ENCODE measurements around the gene SERPINB6. TPM values are rescaled to one million over a fixed set of nuclear protein-coding genes. Genes with fewer than 3 reads are reported as not detected.

SERPINB6 gene
- total and polyA plus RNA-seq, 7 experiments from 2014 or later, result 19.7 to 94.2 (median 56.6) TPM

- intact Hi-C loops (cut with micrococcal nuclease), result no loop called here
- no peak for DNase-seq
- Histone ChIP-seq H3K36me3 (ENCODE audit: control insufficient read depth in 2 of 3, insufficient read depth in 3 of 3, low read length in 3 of 3) (no peaks in the 10 kb centered on the region), H3K9me3 (ENCODE audit: control insufficient read depth in 2 of 3, low read length in 3 of 3) (peaks cover 0 to 9% (median 0%) of the 10 kb centered on the region in 3 experiments), H3K4me1 (ENCODE audit: control insufficient read depth in 2 of 2, insufficient read depth in 2 of 2, low read length in 2 of 2) (peaks cover 27 to 69% of the 10 kb centered on the region in 2 donors), H3K27ac (ENCODE audit: low read depth, low read length) (no peak overlapping the region), H3K27me3 (ENCODE audit: control insufficient read depth in 2 of 2, insufficient read depth in 2 of 2, low read length in 2 of 2) (no peaks in the 10 kb centered on the region), H3K4me3 (ENCODE audit: low read length) (no peak overlapping the region)
- Mint-ChIP-seq H3K4me1 (peaks cover 23 to 81% (median 67%) of the 10 kb centered on the region in 7 donors), H3K27me3 (peaks cover 0 to 18% (median 0%) of the 10 kb centered on the region in 5 donors), H3K27ac (peak overlapping the region; percentile 48 to 99 (median 96)), H3K9me3 (peaks cover 0 to 45% (median 21%) of the 10 kb centered on the region in 11 donors), H3K36me3 (peaks cover 0 to 49% (median 13%) of the 10 kb centered on the region in 5 donors), H3K4me3 (peak overlapping the region in 9 of 10 donors; percentile 39 to 86 (median 70))
- ChIA-PET CTCF (interaction anchor here (5.1 kb wide), 1 partner anchor 50 kb away, joined by 45 read pairs; no protein-coding TSS in a partner anchor), POLR2A (interaction anchor here (0.6 to 17.3 kb wide), 4 partner anchors 15 to 292 kb away, joined by 3 to 440 read pairs (median 4); no protein-coding TSS in a partner anchor)
- ATAC-seq, result no peak
Observed at GRCh38 chr6:2938632-2939083, 32.7 kb downstream of the SERPINB6 start.

GRCh38 chr6:2938004-2938631 is 33.2 kb downstream of the SERPINB6 start:
- Mint-ChIP-seq H3K36me3 (peaks cover 0 to 48% (median 13%) of the 10 kb centered on the region in 5 donors), H3K9me3 (peaks cover 0 to 45% (median 21%) of the 10 kb centered on the region in 11 donors), H3K4me1 (peaks cover 19 to 75% (median 61%) of the 10 kb centered on the region in 7 donors), H3K27me3 (peaks cover 0 to 13% (median 0%) of the 10 kb centered on the region in 5 donors), H3K27ac (peak overlapping the region; percentile 10 to 99 (median 96)), H3K4me3 (peak overlapping the region in 9 of 10 donors; percentile 25 to 87 (median 68))
- peaks cover 27 to 64% of the 10 kb centered on the region in 2 donors for H3K4me1 ChIP-seq (ENCODE audit: control insufficient read depth in 2 of 2, insufficient read depth in 2 of 2, low read length in 2 of 2)
- H3K27me3 ChIP-seq (ENCODE audit: control insufficient read depth in 2 of 2, insufficient read depth in 2 of 2, low read length in 2 of 2), result no peaks in the 10 kb centered on the region
- peak overlapping the region; percentile 23 for H3K4me3 ChIP-seq (ENCODE audit: low read length)
- H3K27ac ChIP-seq (ENCODE audit: low read depth, low read length), result peak overlapping the region; percentile 54
- no peaks in the 10 kb centered on the region for H3K36me3 ChIP-seq (ENCODE audit: control insufficient read depth in 2 of 3, insufficient read depth in 3 of 3, low read length in 3 of 3)
- intact Hi-C loops (cut with micrococcal nuclease), result no loop called here
- DNase-seq (no peak), ATAC-seq (no peak)
- POLR2A ChIA-PET, result interaction anchor here (0.6 to 17.3 kb wide), 6 partner anchors 15 to 293 kb away, joined by 3 to 440 read pairs (median 13); no protein-coding TSS in a partner anchor
- CTCF ChIA-PET, result interaction anchor here (5.1 kb wide), 1 partner anchor 50 kb away, joined by 45 read pairs; no protein-coding TSS in a partner anchor
- H3K9me3 ChIP-seq (ENCODE audit: control insufficient read depth in 2 of 3, low read length in 3 of 3), result peaks cover 0 to 9% (median 0%) of the 10 kb centered on the region in 3 experiments

- peaks cover 0 to 45% (median 21%) of the 10 kb centered on the region in 11 donors for H3K9me3 Mint-ChIP-seq
- Histone ChIP-seq H3K9me3 (ENCODE audit: control insufficient read depth in 2 of 3, low read length in 3 of 3) (peaks cover 0 to 9% (median 0%) of the 10 kb centered on the region in 3 experiments), H3K4me3 (ENCODE audit: low read length) (peak overlapping the region; percentile 23), H3K4me1 (ENCODE audit: control insufficient read depth in 2 of 2, insufficient read depth in 2 of 2, low read length in 2 of 2) (peaks cover 27 to 59% of the 10 kb centered on the region in 2 donors), H3K36me3 (ENCODE audit: control insufficient read depth in 2 of 3, insufficient read depth in 3 of 3, low read length in 3 of 3) (no peaks in the 10 kb centered on the region), H3K27ac (ENCODE audit: low read depth, low read length) (peak overlapping the region; percentile 54), H3K27me3 (ENCODE audit: control insufficient read depth in 2 of 2, insufficient read depth in 2 of 2, low read length in 2 of 2) (no peaks in the 10 kb centered on the region)
- ATAC-seq (no peak), DNase-seq (no peak)
- peaks cover 14 to 70% (median 56%) of the 10 kb centered on the region in 7 donors for H3K4me1 Mint-ChIP-seq
- peaks cover 0 to 8% (median 0%) of the 10 kb centered on the region in 5 donors for H3K27me3 Mint-ChIP-seq
- H3K4me3 Mint-ChIP-seq, result peak overlapping the region; percentile 25 to 89 (median 85)
- ChIA-PET POLR2A (interaction anchor here (1.1 to 17.3 kb wide), 8 partner anchors 16 to 172 kb away, joined by 3 to 440 read pairs (median 10); partner anchors contain the start of gene SERPINB6), CTCF (interaction anchor here (4.0 to 5.1 kb wide), 2 partner anchors 51 to 92 kb away, joined by 35 to 45 read pairs; no protein-coding TSS in a partner anchor)
- intact Hi-C loops (cut with micrococcal nuclease), result no loop called here
- H3K27ac Mint-ChIP-seq, result peak overlapping the region in 8 of 9 donors; percentile 79 to 99 (median 97)
- peaks cover 0 to 43% (median 13%) of the 10 kb centered on the region in 5 donors for H3K36me3 Mint-ChIP-seq
Observed at GRCh38 chr6:2937627-2938003, 33.8 kb downstream of the SERPINB6 start.

GRCh38 chr6:2935566-2936291 is 35.6 kb downstream of the SERPINB6 start:
- DNase-seq, result no peak
- Histone ChIP-seq H3K9me3 (ENCODE audit: control insufficient read depth in 2 of 3, low read length in 3 of 3) (peaks cover 0 to 9% (median 0%) of the 10 kb centered on the region in 3 experiments), H3K4me1 (ENCODE audit: control insufficient read depth in 2 of 2, insufficient read depth in 2 of 2, low read length in 2 of 2) (peaks cover 17 to 49% of the 10 kb centered on the region in 2 donors), H3K27ac (ENCODE audit: low read depth, low read length) (no peak overlapping the region), H3K4me3 (ENCODE audit: low read length) (no peak overlapping the region), H3K36me3 (ENCODE audit: control insufficient read depth in 2 of 3, insufficient read depth in 3 of 3, low read length in 3 of 3) (no peaks in the 10 kb centered on the region), H3K27me3 (ENCODE audit: control insufficient read depth in 2 of 2, insufficient read depth in 2 of 2, low read length in 2 of 2) (no peaks in the 10 kb centered on the region)
- H3K4me3 Mint-ChIP-seq, result peak overlapping the region in 4 of 10 donors; percentile 36 to 86 (median 66)
- peak overlapping the region in 8 of 9 donors; percentile 49 to 99 (median 97) for H3K27ac Mint-ChIP-seq
- ChIA-PET CTCF (interaction anchor here (0.7 to 5.1 kb wide), 13 partner anchors 8 to 152 kb away, joined by 3 to 45 read pairs (median 4); no protein-coding TSS in a partner anchor), POLR2A (interaction anchor here (0.8 to 17.3 kb wide), 11 partner anchors 8 to 184 kb away, joined by 3 to 440 read pairs (median 5); partner anchors contain the start of genes SERPINB1 and SERPINB6)
- H3K4me1 Mint-ChIP-seq, result peaks cover 12 to 67% (median 51%) of the 10 kb centered on the region in 7 donors
- H3K36me3 Mint-ChIP-seq, result peaks cover 0 to 37% (median 13%) of the 10 kb centered on the region in 5 donors
- H3K9me3 Mint-ChIP-seq, result peaks cover 0 to 45% (median 20%) of the 10 kb centered on the region in 11 donors
- intact Hi-C loops (cut with micrococcal nuclease), result no loop called here
- H3K27me3 Mint-ChIP-seq, result peaks cover 0 to 8% (median 0%) of the 10 kb centered on the region in 5 donors
- ATAC-seq, result no peak

GRCh38 chr6:2934057-2934456 is 37.3 kb downstream of the SERPINB6 start:
- Mint-ChIP-seq H3K4me1 (peaks cover 12 to 59% (median 43%) of the 10 kb centered on the region in 7 donors), H3K9me3 (peaks cover 0 to 38% (median 14%) of the 10 kb centered on the region in 11 donors), H3K27ac (no peak overlapping the region), H3K36me3 (peaks cover 0 to 31% (median 9%) of the 10 kb centered on the region in 5 donors), H3K27me3 (peaks cover 0 to 10% (median 0%) of the 10 kb centered on the region in 5 donors), H3K4me3 (no peak overlapping the region)
- no peak overlapping the region for H3K4me3 ChIP-seq (ENCODE audit: low read length)
- H3K36me3 ChIP-seq (ENCODE audit: control insufficient read depth in 2 of 3, insufficient read depth in 3 of 3, low read length in 3 of 3), result no peaks in the 10 kb centered on the region
- peaks cover 0 to 5% (median 0%) of the 10 kb centered on the region in 3 experiments for H3K9me3 ChIP-seq (ENCODE audit: control insufficient read depth in 2 of 3, low read length in 3 of 3)
- H3K27me3 ChIP-seq (ENCODE audit: control insufficient read depth in 2 of 2, insufficient read depth in 2 of 2, low read length in 2 of 2), result no peaks in the 10 kb centered on the region
- peaks cover 17 to 38% of the 10 kb centered on the region in 2 donors for H3K4me1 ChIP-seq (ENCODE audit: control insufficient read depth in 2 of 2, insufficient read depth in 2 of 2, low read length in 2 of 2)
- DNase-seq, result no peak
- no peak overlapping the region for H3K27ac ChIP-seq (ENCODE audit: low read depth, low read length)
- ChIA-PET CTCF (interaction anchor here (1.1 to 5.1 kb wide), 10 partner anchors 9 to 143 kb away, joined by 3 to 45 read pairs (median 4); partner anchors contain the start of gene SERPINB1), POLR2A (interaction anchor here (0.9 to 17.3 kb wide), 8 partner anchors 9 to 142 kb away, joined by 3 to 440 read pairs (median 12); partner anchors contain the start of gene SERPINB1)
- intact Hi-C loops (cut with micrococcal nuclease), result no loop called here
- ATAC-seq, result no peak

Measured in naive thymus-derived CD4-positive, alpha-beta T cell (primary cell).